HG03521 (cell line): Measurements from ENCODE around the gene DAGLA.
A peak's percentile ranks its signal among the peaks of the same experiment; 100 is the strongest.

Experiments used
- ATAC-seq: cut with Tn5 transposase; IDR thresholded peaks from one replicate; pipeline ENCODE4 v1.9.1; 2021; ENCODE audit warnings: mild to moderate bottlenecking, moderate library complexity; ENCODE audit not compliant: unreplicated experiment

Gene DAGLA

GRCh38 chr11:61745781-61746441 is 65.7 kb downstream of the DAGLA start:
- ATAC-seq: no peak

- ATAC-seq: no peak
These were observed 66.4 kb downstream of the DAGLA start for GRCh38 chr11:61746442-61747191.

DNA sequence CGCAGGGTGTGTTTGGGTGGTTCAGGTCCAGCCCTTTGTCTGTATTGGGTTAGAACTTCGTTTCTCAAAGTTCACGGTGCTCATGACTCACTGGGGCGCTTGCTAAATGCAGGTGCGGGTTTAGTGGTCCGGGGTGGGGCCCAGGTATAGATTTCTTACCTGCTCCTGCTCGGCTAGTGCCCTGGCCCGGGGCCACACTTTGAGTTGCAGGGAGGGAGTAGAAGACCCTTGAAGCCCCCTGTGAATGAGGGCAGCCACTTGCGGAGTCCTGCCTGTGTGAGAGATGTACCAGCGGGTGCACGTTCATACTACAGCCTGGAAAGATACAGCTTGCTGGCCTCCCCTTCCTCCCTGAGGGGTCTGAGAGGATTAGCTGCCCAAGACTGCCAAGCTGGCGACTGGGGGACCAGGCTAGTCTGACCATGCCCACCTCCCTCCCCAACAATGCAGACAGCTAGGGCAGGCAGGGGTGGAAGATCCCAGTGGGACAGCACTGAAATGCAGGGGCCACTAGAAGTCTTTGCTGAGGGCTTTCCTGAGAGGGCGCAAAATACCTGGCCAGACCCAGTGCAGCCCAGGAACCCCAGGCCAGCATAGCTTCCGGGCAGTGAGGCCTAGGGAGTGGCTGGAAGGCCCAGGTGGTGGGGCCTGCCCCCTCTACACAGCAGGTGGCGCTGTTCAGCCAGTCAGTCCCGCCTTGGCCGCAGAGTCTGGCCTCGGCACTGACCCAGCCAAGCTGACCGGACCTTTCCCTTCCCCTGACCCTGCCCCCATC is 67.2 kb downstream of the DAGLA start:
- peak; percentile 40 for ATAC-seq

GRCh38 chr11:61747967-61748285 is 67.7 kb downstream of the DAGLA start:
- no peak for ATAC-seq

- no peak for ATAC-seq
These were observed 69.5 kb downstream of the DAGLA start for GRCh38 chr11:61749591-61750217.

- no peak for ATAC-seq
These were observed 70.6 kb downstream of the DAGLA start for GRCh38 chr11:61750631-61751273.

DNA sequence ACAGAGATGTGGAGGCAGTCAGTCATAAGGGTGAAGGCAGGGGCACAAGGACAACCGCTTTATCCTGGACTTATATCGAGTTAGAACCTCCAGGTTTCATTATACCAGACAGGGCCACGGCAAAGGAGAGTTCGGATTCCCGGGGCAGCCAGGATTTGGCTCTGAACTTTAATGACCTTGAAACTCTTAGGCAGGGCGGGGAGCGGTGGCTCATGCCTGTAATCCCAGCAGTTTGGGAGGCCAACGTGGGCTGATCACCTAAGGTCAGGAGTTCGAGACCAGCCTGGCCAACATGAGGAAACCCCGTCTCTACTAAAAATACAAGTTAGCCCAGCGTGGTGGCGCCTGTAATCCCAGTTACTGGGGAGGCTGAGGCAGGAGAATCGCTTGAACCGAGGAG is 71.2 kb downstream of the DAGLA start:
- ATAC-seq: no peak

DNA sequence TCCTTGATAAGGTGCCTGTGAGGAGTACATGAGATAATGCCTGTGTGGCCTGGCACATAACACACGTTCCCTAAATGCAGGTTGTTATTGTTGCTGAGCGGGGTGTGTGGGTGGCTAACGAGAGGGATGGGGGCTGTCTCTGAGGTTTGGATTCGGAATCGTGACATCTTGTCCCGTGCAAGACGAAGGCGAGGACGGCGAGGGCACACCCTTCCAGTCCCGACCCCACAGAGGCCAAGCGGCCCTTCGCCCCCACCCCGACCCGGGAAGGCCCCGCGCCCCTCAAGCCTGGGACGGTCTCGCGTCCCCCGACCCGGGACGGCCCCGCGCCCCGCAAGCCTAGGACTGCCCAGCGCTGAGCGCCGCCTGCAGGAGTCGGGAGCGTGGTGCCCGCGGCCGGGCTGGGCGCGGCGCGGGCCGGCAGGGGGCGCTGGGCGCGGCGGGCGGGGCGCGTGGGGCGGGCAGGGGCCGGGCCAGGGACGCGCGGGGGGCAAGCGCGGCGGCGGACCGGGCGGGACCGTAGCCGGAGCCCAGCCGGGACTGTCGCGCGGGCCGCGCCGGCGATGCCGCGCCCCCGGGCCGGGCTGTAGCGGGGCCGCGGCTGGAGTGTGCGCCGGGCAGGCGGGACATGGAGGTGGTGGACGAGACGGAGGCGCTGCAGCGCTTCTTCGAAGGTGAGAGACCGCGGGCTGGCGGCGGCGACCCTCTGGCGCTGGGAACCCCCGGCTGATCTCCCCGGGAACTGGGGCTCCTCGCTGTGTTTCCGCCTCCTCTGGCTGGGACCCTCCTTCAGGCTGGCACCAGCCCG is 72.1 kb downstream of the DAGLA start, which contains the start of gene MYRF:
Gene MYRF, plus strand, starts transcription at position 520 of the 808 bp plus-strand sequence. Its CDS starts 109 bp downstream, at position 629.
- ATAC-seq: no peak

DNA sequence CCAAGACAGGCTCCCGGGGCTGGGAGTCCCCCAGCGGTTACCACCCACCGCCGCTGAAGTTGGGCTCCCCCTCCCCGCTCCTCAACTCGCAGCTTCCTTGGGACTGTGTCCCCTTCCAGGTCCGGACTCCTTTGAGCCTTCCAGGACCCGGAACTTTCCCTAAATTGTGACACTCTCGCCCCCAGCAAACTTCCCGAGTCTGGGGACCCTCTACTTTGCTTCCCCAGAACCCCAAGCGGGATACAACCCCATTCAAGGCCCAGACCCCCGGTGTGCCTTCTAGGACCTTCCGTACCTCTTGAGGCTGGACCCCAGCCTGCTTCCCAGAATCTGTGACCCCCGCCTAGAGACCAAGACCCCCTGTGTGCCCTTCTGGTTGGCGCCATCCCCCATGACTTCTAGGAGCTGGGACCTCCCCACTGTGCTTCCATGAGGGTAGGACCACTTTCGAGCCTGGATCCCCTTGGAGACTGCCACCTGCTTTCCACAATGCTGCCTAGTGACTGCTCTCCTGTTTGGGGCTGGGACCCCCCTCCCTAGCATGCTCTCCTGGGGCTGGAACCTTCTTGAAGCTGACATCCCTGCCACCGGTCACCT is 72.8 kb downstream of the DAGLA start:
- no peak for ATAC-seq

GRCh38 chr11:61753672-61754071 is 73.5 kb downstream of the DAGLA start:
- no peak for ATAC-seq

DNA sequence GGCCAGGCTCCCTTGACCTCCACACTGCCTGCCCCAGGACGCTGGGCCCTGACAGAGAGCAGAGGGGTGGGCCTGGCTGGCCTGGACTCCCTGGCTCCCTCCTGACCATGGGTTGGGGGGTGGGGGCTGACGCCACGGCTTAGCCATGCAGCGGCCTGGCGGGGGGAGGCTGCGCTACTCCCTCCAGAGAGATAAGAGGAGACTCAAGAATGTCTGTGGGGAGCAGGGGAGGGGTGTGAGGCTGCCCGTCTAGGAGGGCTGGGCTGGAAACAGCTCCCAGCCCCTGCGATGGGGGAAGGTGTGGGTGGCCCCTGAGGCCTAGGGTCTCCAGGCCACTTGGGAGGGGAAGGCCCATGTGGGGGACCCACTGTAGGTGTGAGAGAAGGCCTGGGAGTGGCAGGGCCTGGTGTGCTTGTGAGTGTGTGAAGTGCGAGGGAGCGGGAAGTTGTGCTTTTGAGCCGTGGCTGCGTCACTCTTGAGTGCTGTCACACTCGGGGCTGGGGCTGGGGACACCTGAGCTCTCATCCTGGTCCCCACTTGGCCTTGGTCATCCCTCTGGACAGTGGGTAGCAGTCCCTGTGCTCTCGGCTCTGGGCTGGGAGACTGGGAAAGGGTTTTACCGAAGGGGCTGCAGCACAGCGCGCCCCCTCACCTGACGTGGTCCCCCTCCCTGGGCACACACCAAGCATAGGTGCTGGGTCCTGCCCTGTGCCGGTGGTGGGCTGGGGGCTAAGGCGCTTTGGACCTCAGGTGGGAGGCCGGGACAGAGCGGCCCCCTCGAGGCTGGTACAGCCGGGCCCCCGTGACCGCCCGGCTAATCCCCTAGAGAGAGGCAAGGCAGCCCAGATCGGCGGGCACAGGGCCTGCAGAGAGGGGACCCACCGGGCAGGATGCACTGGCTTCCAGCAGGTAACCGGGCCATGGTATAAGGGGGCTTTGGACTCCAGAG is 74.6 kb downstream of the DAGLA start:
- no peak for ATAC-seq

DNA sequence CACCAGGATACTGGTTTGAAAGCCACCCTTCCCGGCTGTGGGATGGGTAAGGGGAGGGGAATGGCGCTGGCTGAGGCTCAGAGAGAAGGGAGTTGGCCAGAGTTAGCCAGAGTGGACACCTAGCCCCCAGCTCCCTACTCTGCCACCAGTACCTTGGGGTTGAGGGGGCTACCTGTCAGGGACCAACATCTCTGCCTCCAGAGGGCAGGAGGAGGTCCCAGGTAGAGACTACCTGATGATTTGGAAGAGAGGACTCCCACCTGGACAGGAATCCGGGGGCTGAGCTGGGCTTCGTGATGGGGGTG is 75.9 kb downstream of the DAGLA start:
- no peak for ATAC-seq

DNA sequence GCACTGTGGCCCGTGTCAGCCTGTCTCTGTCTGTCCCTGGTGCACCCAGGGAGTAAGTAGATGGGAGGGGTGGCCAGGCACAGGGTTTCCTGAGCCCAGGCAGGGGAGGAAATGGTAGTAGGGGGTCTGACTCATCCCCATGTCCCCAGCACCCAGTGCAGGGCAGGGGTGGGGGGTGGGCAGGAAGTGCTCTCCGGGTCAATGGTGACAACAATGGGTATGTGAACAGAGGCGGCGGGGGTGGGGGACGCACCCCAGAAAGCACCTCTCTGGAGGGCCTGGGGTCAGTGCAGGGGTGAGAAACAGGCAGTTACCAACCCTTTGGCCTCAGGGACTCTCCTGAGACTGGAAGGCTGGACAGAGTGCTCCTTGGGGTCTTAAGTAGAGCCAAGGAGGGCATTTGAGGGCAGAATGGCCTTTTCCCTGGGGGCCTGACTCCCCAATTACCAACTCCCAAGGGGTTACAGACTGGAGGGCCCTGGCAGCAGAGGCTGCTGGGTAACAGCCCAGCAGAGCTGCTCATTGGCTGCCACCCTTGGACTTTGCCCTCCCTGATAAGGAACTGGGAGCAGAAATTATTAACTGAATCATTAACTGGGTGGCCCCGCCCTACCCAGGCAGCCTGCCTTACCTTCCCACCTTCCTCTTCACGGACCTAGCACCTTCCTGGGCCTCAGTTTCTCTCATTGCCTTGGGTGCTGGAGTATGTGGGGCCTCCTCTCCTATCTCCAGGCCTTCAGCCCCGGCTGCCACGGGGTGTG is 76.4 kb downstream of the DAGLA start:
- ATAC-seq: no peak

GRCh38 chr11:61757213-61757862 is 77.1 kb downstream of the DAGLA start:
- no peak for ATAC-seq

GRCh38 chr11:61760946-61761345 is 80.8 kb downstream of the DAGLA start:
- ATAC-seq: no peak

GRCh38 chr11:61761440-61762222 is 81.4 kb downstream of the DAGLA start:
- no peak for ATAC-seq

GRCh38 chr11:61762223-61762615 is 82.0 kb downstream of the DAGLA start:
- ATAC-seq: no peak
